ENCODE data around the gene ADCY2. TPM values are rescaled to one million over a fixed set of nuclear protein-coding genes. Genes with fewer than 3 reads are reported as not detected.
A peak's percentile ranks its signal among the peaks of the same experiment; 100 is the strongest.

ADCY2 gene
- total RNA-seq, 3 donors from 2014 or later: 1.7 to 14.8 (median 2.2) TPM

GRCh38 chr5:7749626-7750025 lies 353.7 kb downstream of the ADCY2 start:
- intact Hi-C loops (cut with DNase I, micrococcal nuclease): loop anchor here in 1 of 2 donors (10.0 kb wide), 1 partner anchor 345 kb away; no protein-coding TSS in a partner anchor
- no peak for TF ChIP-seq CTCF (IDR thresholded peaks at IDR 0.05)
- Histone ChIP-seq H3K4me1 (ENCODE audit: low read depth) (no peaks in the 10 kb centered on the region), H3K4me3 (no peak overlapping the region), H3K9me3 (no peaks in the 10 kb centered on the region), H3K36me3 (ENCODE audit: low read depth) (no peaks in the 10 kb centered on the region)
- ATAC-seq: no peak
- DNase-seq: no peak

DNA sequence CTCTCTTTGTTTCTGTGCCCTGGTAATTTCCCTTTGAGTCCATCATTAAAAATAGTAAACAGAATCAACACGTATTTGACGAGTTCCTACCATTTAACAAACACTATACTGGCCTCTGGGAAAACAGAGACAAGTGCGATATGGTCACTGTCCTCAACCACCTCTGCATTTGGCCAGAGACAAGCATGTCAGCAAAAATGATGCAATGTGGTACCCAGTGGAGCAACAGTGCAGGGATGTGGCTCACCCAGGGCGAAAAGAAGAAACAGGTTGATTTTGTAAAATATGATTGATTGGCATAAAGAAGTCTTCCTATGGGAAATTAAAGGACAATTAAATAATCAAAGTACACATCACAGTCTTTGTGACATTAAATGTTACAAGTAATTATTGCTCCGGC lies 355.9 kb downstream of the ADCY2 start:
- no peak for TF ChIP-seq CTCF (IDR thresholded peaks at IDR 0.05)
- no peaks in the 10 kb centered on the region for H3K4me1 ChIP-seq (ENCODE audit: low read depth)
- DNase-seq (no peak), ATAC-seq (no peak)
- no peaks in the 10 kb centered on the region for H3K9me3 ChIP-seq
- no peaks in the 10 kb centered on the region for H3K36me3 ChIP-seq (ENCODE audit: low read depth)
- intact Hi-C loops (cut with DNase I, micrococcal nuclease): no loop called here
- H3K4me3 ChIP-seq: no peak overlapping the region

- no peak for ATAC-seq
- no peak overlapping the region for H3K4me3 ChIP-seq
- H3K36me3 ChIP-seq (ENCODE audit: low read depth): no peaks in the 10 kb centered on the region
- no peaks in the 10 kb centered on the region for H3K9me3 ChIP-seq
- H3K4me1 ChIP-seq (ENCODE audit: low read depth): no peaks in the 10 kb centered on the region
- DNase-seq: no peak
- intact Hi-C loops (cut with DNase I, micrococcal nuclease): no loop called here
- no peak for TF ChIP-seq CTCF (IDR thresholded peaks at IDR 0.05)
Measured at GRCh38 chr5:7753181-7753580, 357.2 kb downstream of the ADCY2 start.

DNA sequence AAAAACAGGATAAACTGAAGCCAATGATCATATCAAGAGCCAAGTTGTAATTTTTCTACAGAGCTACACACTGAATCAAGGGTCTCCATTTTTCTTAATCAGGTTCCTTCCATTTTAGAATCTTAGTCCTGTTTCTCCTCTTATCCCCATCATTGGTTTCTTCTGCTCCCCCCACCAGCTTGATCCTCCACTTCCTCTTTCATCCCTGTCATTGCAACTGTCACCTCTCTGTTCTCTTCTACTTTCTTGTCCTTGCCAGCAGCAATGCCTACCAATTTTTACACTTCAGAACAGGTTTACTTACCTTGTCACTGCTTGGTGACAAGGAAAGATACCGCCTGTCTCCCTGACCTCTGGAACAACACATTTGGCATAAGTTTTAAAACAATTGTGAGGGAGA lies 357.7 kb downstream of the ADCY2 start:
- no peak for DNase-seq
- Histone ChIP-seq H3K9me3 (no peaks in the 10 kb centered on the region), H3K36me3 (ENCODE audit: low read depth) (no peaks in the 10 kb centered on the region), H3K4me1 (ENCODE audit: low read depth) (no peaks in the 10 kb centered on the region), H3K4me3 (no peak overlapping the region)
- ATAC-seq: no peak
- intact Hi-C loops (cut with DNase I, micrococcal nuclease): no loop called here
- no peak for TF ChIP-seq CTCF (IDR thresholded peaks at IDR 0.05)

DNA sequence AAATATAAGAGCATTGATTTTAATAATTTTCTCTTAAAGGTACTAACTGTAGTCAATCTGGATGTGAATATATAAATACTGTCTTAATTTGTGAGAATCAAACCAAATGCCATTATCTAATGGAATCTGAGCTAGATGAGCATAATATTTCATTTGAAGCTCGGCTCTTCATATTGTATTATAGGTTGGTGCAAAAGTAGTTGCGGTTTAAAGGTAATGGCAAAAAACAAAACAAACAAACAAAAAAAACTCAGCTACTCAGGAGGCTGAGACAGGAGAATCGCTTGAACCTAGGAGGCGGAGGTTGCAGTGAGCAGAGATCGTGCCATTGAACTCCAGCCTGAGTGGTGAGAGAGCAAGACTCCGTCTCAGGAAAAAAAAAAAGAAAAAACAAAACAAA lies 358.6 kb downstream of the ADCY2 start:
- H3K9me3 ChIP-seq: no peaks in the 10 kb centered on the region
- intact Hi-C loops (cut with DNase I, micrococcal nuclease): no loop called here
- H3K4me1 ChIP-seq (ENCODE audit: low read depth): no peaks in the 10 kb centered on the region
- no peak for TF ChIP-seq CTCF (IDR thresholded peaks at IDR 0.05)
- DNase-seq: no peak
- no peak overlapping the region for H3K4me3 ChIP-seq
- H3K36me3 ChIP-seq (ENCODE audit: low read depth): no peaks in the 10 kb centered on the region
- ATAC-seq: no peak

DNA sequence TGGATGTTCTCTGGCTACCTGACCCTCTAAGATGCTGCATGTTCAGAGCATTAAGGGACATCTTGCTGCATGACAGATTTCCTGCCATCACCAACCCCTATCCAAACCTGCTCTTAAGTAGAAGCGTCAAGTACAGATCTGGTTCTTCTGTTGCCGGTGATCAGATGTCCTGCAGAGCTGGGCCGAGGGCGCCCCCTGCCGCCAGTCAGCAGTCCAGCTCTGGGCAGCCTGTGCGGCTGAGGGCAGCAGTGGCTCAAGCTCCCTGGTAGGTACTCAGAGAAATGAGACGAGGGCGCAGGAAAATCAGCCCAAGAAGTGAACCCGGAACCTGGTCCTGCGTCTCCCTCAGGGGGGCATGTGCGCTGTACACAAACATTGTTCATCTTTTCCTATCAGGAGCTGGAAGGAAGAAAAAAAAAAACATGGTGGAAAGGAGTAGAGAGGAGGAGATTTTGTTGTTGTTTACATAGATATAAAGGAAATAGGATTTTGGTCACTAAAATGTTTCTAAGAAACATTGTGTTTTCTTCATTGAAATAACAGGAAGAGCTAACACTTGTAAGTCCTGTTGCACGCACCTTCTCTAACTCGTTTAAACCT lies 359.2 kb downstream of the ADCY2 start:
- H3K36me3 ChIP-seq (ENCODE audit: low read depth): no peaks in the 10 kb centered on the region
- H3K4me3 ChIP-seq: no peak overlapping the region
- ATAC-seq (peak; percentile 88), DNase-seq (peak in 2 of 3 donors; percentile 58 to 73)
- intact Hi-C loops (cut with DNase I, micrococcal nuclease): no loop called here
- peak; percentile 67 for TF ChIP-seq CTCF (IDR thresholded peaks at IDR 0.05)
- no peaks in the 10 kb centered on the region for H3K9me3 ChIP-seq
- no peaks in the 10 kb centered on the region for H3K4me1 ChIP-seq (ENCODE audit: low read depth)

All from mucosa of descending colon (tissue), 3 donors.